ENCODE measurements around the gene PIP4P1.

- no peak for TF ChIP-seq CTCF (IDR thresholded peaks at IDR 0.05)
- no peak for TF ChIP-seq POLR2AphosphoS5 (IDR thresholded peaks at IDR 0.05)
- TF ChIP-seq POLR2A (IDR thresholded peaks at IDR 0.05) = no peak
- TF ChIP-seq EP300 (IDR thresholded peaks at IDR 0.05) = no peak
Measured at GRCh38 chr14:20501346-20501745, 40.1 kb upstream of the PIP4P1 start.

Data from sigmoid colon (tissue), 4 donors.